NCI-H1694 treated with DMSO at 0.1 percent for 48 hours (cell line): ENCODE results near the gene CLCF1.

Experiments used
- DNase-seq: peaks from one replicate; lab custom pipeline; 2025; lab: John Stamatoyannopoulos, UW

CLCF1 gene

DNA sequence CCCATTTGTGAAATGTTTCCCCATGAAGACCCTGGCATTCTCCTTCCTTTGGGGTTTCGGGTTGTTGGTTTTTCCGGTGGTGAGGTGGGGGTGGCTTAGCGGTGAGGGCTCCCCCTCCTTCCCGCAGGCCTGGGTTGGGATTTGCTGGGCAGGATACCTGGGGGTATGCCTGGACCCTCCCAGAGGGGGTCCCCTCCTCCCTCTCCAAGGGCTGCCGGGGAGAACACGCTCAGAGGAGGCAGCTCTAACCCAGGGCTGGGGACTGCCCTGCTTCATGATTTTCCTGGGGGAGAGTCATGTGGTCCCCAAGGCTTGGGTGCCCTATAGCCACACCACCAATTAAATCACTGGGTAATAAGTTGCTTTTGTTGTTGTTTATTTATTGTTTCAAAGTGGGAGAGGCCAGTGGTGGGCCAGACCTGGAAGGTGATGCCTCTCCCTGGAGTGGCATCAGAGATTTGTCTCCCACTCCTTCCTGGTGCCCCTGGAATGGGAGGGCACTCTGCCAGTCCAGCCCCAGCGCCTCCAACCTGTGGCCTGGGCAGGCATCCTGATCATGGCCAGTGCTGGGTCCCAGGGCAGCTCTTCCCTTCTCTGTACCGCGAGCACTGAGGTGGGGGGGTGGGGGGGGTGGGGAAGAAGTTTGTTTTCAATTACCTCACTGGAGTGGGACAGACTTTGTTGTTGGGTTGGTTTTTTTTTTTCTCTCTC is 1.3 kb upstream of the CLCF1 start:
- DNase-seq: no peak

DNA sequence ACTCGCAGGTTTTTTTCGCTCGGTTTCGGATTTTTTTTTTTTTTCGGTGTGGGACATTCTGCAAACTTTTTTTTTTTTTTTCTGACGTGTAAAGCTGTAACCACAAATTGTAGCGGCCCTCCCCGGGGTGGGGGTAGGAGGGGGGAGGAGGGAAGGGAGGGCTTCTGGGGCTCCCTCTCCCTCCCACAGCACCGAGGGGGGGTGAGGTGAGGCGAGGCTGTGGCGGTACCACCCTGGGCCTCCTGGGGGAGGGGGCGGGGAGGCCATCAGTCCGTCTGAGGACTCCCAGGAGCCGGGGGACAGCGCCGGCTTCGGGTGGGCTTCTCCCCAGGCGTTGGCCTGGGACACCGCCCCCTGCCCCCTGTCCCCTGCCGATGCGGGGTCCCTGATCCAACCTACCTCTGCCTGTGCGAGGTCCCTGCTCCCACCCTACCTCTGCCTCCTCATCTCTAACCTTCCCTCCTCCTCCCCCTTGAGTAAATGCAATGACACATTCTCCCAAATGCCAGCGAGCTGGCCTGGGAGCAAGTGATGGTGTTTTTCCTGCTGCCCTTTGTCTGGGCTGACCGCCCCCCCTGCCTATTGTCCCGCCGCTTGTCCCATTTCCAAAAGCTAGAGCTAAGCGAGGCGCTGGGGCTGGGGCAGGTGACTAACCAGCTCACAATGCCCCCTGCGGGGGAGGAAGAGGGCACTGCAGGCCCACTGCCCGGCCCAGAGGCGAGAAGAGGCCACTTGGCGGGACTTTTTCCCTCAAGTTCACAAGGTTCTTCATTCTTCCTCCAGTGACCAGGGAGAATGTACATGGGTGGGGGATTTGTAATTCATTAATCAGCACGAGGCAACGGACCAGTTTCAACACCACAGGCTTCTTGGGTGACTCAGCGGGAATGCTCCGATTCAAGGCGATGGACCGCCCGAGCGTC is 511 bp upstream of the CLCF1 start:
- no peak for DNase-seq

- no peak for DNase-seq
These were observed 941 bp downstream of the CLCF1 start for GRCh38 chr11:67372321-67372992.

DNA sequence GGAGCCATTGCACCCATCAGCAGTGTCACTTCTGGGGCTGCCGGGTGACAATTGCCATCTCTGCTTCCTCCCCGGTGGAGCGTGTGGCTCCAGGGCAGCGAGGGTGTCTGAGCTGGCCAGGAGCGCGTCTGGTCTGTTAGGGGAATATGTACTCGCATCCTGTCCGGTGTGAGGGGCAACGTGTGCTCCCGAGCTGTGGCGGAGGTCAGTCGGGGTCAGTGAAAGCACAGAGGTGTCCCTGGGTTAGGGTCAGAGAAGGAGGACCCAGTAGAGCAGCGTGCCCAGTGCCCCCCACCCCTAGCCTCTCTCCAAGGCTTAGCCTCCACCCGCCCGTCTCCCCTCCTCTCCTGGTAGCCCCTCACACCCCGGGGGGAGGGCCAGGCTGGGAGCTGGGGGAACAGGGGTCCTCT is 1.5 kb downstream of the CLCF1 start:
- DNase-seq: no peak

- no peak for DNase-seq
These were observed 2.0 kb downstream of the CLCF1 start for GRCh38 chr11:67371189-67371910.

DNA sequence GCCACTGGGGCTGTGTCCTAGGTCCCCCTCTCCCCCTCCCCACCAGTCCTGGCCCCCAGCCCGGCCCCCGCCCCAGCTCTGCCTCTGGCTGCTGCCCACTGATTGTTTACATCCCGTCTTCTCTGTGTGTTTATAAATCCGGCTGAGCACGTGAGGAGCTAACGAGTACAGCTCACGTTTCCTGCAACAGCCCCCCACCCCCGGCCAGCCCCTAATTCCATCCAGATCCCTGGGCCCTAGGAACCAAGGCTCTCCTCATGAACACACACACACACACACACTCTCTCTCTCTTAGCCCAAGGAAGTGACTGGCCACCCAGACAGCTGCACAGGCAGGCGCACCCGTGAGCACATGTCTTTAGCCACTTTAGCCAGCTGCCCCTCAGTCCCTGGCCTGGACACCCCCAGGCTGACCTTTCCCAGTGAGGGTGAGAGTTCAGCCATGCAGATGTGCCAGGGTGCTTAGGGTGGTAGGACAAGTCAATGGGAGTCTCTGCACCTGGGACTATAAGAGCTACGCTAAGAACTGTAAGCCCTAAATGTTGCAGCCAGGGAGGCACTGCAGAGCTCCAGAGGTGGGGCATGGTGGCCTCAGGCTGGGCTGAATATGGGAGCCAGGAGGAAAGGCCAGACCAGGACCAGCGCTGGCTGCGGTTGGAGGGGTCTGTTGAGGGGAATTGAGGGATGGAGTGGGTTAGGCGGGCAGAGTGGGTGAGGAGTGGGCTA is 2.9 kb downstream of the CLCF1 start:
- no peak for DNase-seq

- DNase-seq: no peak
These were observed 3.6 kb downstream of the CLCF1 start for GRCh38 chr11:67369801-67370284.

DNA sequence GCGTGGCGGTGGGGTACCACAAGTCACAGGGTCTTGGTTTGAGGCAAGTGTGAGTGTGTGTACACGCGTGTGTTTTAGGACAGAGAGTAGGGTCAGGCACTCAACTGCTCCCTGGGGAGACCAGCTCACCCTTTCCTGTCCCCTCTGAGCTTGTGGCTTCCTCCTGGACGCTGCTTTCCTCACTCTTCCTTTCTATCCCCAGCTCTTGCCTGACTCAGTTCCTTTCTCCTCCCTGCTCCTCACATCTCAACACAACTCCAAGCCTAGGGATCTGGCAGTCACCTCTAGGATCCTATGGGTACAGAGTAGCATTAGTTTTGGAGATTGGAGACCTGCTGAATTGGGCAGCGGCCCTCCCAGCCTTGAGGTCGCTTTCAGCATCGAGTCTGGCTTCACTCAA is 4.1 kb downstream of the CLCF1 start:
- DNase-seq: no peak

- DNase-seq: no peak
These were observed 4.8 kb downstream of the CLCF1 start for GRCh38 chr11:67368621-67369020.

DNA sequence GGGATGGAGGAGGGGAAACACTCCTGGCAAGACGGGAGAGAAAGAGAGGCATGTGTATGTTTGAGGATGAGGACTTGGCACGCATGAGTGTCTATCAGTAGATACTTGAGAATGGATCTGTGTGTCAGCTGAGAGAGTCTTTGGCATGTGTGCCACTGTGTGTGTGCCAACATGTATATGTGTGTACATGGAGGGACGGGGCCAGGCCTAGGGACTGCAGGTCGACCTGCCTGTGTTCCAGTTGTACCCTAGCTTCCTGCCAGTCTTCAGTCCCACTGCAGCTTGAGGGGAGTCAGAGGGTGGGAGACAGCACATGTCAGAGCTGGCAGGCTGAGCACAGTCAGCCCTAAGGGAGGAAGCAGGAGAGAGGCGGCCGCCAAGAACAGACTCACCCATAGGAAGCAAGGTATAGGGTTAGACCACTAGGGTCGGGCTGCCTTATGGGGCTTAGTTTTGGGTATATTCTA is 5.6 kb downstream of the CLCF1 start:
- DNase-seq: no peak

- DNase-seq: no peak
These were observed 6.2 kb downstream of the CLCF1 start for GRCh38 chr11:67366961-67367760.

DNA sequence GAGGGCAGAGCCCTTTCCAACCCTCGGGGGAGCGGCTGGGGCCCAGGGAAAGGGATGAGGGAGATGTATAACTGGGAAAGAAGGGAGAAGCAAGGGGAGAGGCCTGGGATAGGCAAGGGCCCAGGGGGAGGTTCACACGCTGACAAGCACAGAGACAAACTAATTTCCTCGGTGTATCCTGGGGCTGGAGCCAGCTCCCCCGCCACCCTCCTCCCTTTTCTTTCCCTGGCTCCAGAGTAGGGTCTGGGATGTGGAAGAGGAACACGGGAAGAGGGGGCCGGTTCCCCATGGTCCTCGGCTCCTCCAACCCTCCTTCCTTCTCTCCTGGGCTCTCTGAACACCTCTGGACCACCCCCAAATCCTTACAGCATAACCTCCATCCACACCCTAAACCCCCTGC is 6.9 kb downstream of the CLCF1 start:
- no peak for DNase-seq

DNA sequence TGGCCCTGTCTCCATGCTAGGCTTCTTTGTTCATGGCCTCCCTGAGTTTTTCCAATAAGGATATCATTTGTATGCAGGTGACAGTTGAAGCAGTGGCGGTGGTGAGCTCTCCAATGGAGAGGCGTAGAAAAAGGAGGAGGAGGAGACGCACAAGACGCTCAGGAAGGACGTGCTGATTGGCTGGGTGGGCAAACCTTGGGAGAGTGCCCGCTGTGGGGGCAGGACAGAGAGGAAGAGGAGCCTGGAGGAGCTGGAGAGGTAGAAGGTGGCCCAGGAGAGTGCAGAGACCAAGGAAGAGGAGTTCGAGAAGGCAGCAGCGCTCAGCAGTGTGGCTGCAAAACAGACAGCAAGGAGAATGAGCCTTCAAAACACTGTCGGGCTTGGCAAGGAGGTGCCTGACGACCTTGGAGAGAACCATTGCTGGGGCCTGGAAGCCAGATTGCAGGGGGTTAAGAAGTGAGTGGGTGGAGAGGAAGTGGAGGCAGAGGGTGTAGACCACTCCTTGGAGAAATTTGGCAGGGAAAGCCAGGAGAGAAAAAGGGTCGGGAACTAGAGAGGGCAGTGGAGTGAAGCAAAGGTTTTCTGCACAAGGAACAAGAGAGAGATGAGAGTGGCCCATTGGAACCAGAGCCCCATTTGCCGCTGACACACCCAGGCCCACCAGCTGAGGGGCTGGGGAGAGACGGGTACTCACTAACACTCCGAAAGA is 7.5 kb downstream of the CLCF1 start:
- DNase-seq: no peak

DNA sequence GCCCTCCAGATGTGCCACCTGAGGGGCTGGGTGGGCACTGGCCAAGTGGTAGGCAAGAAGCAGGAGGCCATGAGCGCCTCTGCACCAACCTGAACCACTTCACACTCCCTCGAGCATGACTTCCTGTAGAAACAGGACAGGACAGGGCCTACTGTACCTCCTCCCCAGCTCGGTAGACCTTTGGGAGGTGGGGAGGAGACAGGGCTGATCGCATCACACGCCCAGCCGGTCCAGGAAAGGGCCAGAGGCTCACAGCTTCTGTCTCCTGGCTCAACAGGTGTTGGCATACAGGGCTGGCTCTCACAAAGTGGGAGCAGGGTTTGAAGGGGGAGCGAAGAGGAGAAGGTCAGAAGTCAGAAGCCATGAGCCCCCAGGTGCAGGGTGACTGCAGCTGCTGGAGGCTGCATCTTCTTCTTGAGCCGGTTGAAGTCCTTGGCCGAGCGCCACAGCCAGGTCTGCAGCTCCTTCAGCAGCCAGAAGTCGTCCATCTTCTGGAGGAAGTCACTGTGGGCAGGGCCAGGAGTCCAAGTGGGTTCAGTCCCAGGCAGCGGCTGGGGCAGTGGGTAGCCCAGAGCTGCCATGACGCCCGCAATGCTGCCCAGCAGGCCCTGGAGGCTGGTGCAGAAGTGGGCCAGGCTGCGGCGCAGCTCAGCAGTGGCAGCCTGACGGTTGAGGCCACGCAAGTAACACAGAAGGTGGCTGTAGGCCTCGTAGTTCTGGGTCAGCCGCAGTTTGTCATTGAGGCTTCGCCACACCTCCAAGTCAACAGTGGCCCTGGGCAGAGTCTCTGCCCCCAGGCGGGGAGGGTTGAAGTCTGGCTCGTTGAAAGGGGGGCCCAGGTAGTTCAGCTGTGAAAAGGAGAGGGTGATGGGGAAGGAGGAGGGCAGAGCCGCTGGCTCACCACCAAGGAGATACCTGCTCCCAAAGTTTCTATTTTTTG is 8.3 kb downstream of the CLCF1 start:
- DNase-seq: no peak

- DNase-seq: no peak
These were observed 9.2 kb downstream of the CLCF1 start for GRCh38 chr11:67364169-67364568.

DNA sequence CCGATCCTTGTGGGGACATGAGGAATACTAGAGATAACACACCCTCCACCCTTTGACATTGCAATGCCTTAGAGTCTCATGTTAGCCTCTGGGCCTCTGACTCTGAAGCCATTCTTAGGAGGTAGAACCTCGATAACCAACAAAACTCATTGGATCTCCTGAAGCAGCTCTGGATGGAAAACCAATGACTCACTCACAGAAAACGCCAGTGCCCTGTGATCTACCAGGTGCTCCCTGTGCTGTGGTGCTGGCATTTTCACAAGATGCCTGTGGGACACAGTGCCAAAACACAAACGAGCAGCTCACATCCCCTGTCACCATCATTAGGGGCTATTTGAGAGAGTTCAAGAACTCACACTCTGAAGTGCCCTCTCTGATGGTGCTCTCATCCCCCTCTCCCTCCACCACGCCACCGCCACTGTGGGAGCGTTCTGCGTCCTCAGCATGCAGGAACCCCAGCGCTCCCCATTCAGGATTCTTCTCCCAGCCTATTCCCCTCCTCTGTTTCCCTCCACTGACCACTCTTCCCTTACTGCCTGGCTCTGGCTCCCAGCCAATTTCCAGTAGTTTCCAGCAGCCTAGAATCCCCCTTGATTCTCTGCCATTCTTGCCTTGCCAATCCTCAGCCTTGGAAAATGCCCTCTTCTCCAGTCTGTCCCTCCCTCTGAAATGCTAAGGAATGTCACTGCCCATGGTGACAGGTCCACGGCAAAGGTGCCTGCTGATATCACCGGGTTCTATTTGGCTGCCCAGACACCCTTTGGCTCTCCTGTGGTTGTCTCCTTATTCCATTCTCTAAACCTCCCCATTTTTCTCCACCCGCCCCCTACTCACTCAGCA is 15.3 kb downstream of the CLCF1 start:
- DNase-seq: no peak

DNA sequence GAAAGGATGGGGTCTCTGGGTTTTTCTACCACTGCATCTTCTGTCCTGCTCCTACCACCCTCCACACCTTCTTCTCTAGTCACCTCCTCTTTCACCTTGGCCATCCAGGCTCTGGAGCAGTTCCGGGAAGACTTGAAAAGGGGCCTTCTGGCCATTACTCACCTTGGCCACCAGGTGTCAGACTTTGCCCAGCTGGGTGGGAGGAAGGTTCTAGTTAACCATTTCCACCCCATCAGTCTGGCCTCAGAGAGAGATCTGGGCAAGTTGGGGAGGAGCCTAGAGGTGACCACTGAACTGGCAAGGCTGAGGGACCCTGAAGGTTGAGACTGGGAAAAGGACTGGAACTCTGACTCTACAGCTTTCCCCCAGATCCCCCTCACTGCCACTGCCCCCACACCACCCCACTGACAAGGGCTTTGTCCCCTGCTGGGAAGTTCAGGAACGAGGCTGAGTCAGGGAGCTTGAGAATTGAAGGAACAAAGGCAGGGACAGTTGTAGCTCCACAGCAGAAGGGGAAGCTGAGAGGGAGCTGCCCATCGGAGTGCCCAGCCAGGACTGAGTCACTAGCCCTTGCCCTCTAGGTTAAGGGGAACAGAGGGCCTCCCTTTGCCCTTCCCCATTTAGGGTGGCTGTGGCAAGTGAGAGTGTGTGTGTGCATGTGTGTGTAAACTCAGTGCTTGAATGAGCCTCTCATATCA is 16.4 kb downstream of the CLCF1 start:
- DNase-seq: peak; percentile 60
